Activated T-helper 17 cell treated with anti-CD3 and anti-CD28 coated beads, Interleukin-2, amount 50 U/mL, for 72 hours (primary cell): ENCODE measurements around the gene ZNF865. TPM values are rescaled to one million over a fixed set of nuclear protein-coding genes. Genes with fewer than 3 reads are reported as not detected.

Experiments used
- ATAC-seq: fragments of 150-1000 bp; cut with Tn5 transposase; replicated peaks from 2 replicates; pipeline ENCODE4 v1.10.0; 2021; ENCODE audit warnings: mild to moderate bottlenecking, moderate library complexity
- H3K27ac Mint-ChIP-seq: one replicate; pipeline ENCODE4 v1.8.0; 2022; ENCODE audit warnings: mixed read lengths
- H3K27me3 Mint-ChIP-seq: one replicate; pipeline ENCODE4 v1.8.0; 2022; ENCODE audit warnings: mixed read lengths
- H3K36me3 Mint-ChIP-seq: one replicate; pipeline ENCODE4 v1.8.0; 2022; ENCODE audit warnings: low read depth, mild to moderate bottlenecking, mixed read lengths
- H3K4me1 Mint-ChIP-seq: one replicate; pipeline ENCODE4 v1.8.0; 2022; ENCODE audit warnings: mixed read lengths
- H3K4me3 Mint-ChIP-seq: one replicate; pipeline ENCODE4 v1.8.0; 2022; ENCODE audit warnings: mild to moderate bottlenecking, mixed read lengths
- H3K9me3 Mint-ChIP-seq: one replicate; pipeline ENCODE4 v1.8.0; 2022; ENCODE audit warnings: mixed read lengths
- total RNA-seq, 2 donors: library from RNA; stranded (reverse); gene quantifications; one replicate each; pipeline ENCODE4 v1.2.3, GENCODE V29; 2022

Gene ZNF865
- total RNA-seq, 2 donors from 2014 or later: 11.9 to 13.2 TPM

- ATAC-seq: peak; percentile 16
- Mint-ChIP-seq H3K36me3 (peaks cover 79% of the 10 kb centered on the region), H3K4me1 (peaks cover 23% of the 10 kb centered on the region), H3K27me3 (no peaks in the 10 kb centered on the region), H3K4me3 (peak overlapping the region; percentile 93), H3K27ac (peak overlapping the region; percentile 99), H3K9me3 (no peaks in the 10 kb centered on the region)
Observed at GRCh38 chr19:55656988-55657747, 51.7 kb downstream of the ZNF865 start.

GRCh38 chr19:55658846-55659459 is 53.5 kb downstream of the ZNF865 start:
- H3K9me3 Mint-ChIP-seq: no peaks in the 10 kb centered on the region
- H3K36me3 Mint-ChIP-seq: peaks cover 89% of the 10 kb centered on the region
- H3K4me1 Mint-ChIP-seq: peaks cover 26% of the 10 kb centered on the region
- no peaks in the 10 kb centered on the region for H3K27me3 Mint-ChIP-seq
- peak overlapping the region; percentile 86 for H3K27ac Mint-ChIP-seq
- no peak for ATAC-seq
- peak overlapping the region; percentile 93 for H3K4me3 Mint-ChIP-seq

GRCh38 chr19:55659822-55660221 is 54.4 kb downstream of the ZNF865 start:
- H3K36me3 Mint-ChIP-seq: peaks cover 90% of the 10 kb centered on the region
- peak overlapping the region; percentile 86 for H3K27ac Mint-ChIP-seq
- H3K4me3 Mint-ChIP-seq: peak overlapping the region; percentile 93

GRCh38 chr19:55660404-55660803 is 55.0 kb downstream of the ZNF865 start:
- no peak for ATAC-seq
- Mint-ChIP-seq H3K4me1 (peaks cover 26% of the 10 kb centered on the region), H3K27me3 (no peaks in the 10 kb centered on the region), H3K9me3 (no peaks in the 10 kb centered on the region), H3K4me3 (no peak overlapping the region), H3K27ac (peak overlapping the region; percentile 86), H3K36me3 (peaks cover 92% of the 10 kb centered on the region)

More at GRCh38 chr19:55659822-55660221, 54.4 kb downstream of the ZNF865 start:
- no peak for ATAC-seq
- no peaks in the 10 kb centered on the region for H3K9me3 Mint-ChIP-seq
- peaks cover 26% of the 10 kb centered on the region for H3K4me1 Mint-ChIP-seq
- H3K27me3 Mint-ChIP-seq: no peaks in the 10 kb centered on the region

GRCh38 chr19:55660991-55661390 is 55.5 kb downstream of the ZNF865 start:
- Mint-ChIP-seq H3K36me3 (peaks cover 92% of the 10 kb centered on the region), H3K9me3 (no peaks in the 10 kb centered on the region), H3K4me3 (no peak overlapping the region), H3K4me1 (peaks cover 26% of the 10 kb centered on the region), H3K27ac (peak overlapping the region; percentile 86), H3K27me3 (no peaks in the 10 kb centered on the region)
- no peak for ATAC-seq

- no peak overlapping the region for H3K4me3 Mint-ChIP-seq
- ATAC-seq: no peak
- H3K27me3 Mint-ChIP-seq: no peaks in the 10 kb centered on the region
- H3K9me3 Mint-ChIP-seq: no peaks in the 10 kb centered on the region
- peak overlapping the region; percentile 67 for H3K27ac Mint-ChIP-seq
- H3K4me1 Mint-ChIP-seq: peaks cover 26% of the 10 kb centered on the region
- H3K36me3 Mint-ChIP-seq: peaks cover 92% of the 10 kb centered on the region
Observed at GRCh38 chr19:55661826-55662225, 56.4 kb downstream of the ZNF865 start.

- Mint-ChIP-seq H3K4me3 (no peak overlapping the region), H3K36me3 (peaks cover 100% of the 10 kb centered on the region), H3K9me3 (no peaks in the 10 kb centered on the region), H3K4me1 (peaks cover 18% of the 10 kb centered on the region), H3K27ac (peak overlapping the region; percentile 11), H3K27me3 (no peaks in the 10 kb centered on the region)
- no peak for ATAC-seq
Observed at GRCh38 chr19:55663846-55664536, 58.5 kb downstream of the ZNF865 start.

- no peak for ATAC-seq
- H3K4me3 Mint-ChIP-seq: no peak overlapping the region
- no peaks in the 10 kb centered on the region for H3K9me3 Mint-ChIP-seq
- peak overlapping the region; percentile 29 for H3K27ac Mint-ChIP-seq
- H3K4me1 Mint-ChIP-seq: peaks cover 16% of the 10 kb centered on the region
- no peaks in the 10 kb centered on the region for H3K27me3 Mint-ChIP-seq
- peaks cover 100% of the 10 kb centered on the region for H3K36me3 Mint-ChIP-seq
Observed at GRCh38 chr19:55666343-55667005, 61.0 kb downstream of the ZNF865 start.

Other genes starting within 250 kb of the ZNF865 start
- not detected for gene GARIN5B, start 242.4 kb upstream of the ZNF865 start, total RNA-seq
- gene IL11, start 235.2 kb upstream of the ZNF865 start, total RNA-seq: under 1 TPM; 0.15 to 0.95 TPM
- not detected for gene TMEM190, start 228.8 kb upstream of the ZNF865 start, total RNA-seq
- gene TMEM238, start 221.4 kb upstream of the ZNF865 start, total RNA-seq: 10 to 100 TPM in 1 of 2 donors, 1 to 10 TPM in 1; 7.2 to 11.5 TPM
- 1,000 to 10,000 TPM; 2,155 to 2,438 TPM for gene RPL28, start 219.7 kb upstream of the ZNF865 start, total RNA-seq
- gene UBE2S, start 197.9 kb upstream of the ZNF865 start, total RNA-seq: 100 to 1,000 TPM; 183 to 343 TPM
- under 1 TPM in 1 of 2 donors, not detected in 1; 0.11 TPM for gene SHISA7, start 162.3 kb upstream of the ZNF865 start, total RNA-seq
- gene ISOC2, start 144.0 kb upstream of the ZNF865 start, total RNA-seq: 10 to 100 TPM; 21.2 to 39.5 TPM
- gene C19orf85, start 140.9 kb upstream of the ZNF865 start, total RNA-seq: not detected
- gene ZNF628, start 129.0 kb upstream of the ZNF865 start, total RNA-seq: 10 to 100 TPM; 11.1 to 11.3 TPM
- 10 to 100 TPM in 1 of 2 donors, 1 to 10 TPM in 1; 7.1 to 12.3 TPM for gene NAT14, start 120.5 kb upstream of the ZNF865 start, total RNA-seq
- gene SSC5D, start 117.2 kb upstream of the ZNF865 start, total RNA-seq: under 1 TPM; 0.41 to 0.69 TPM
- gene SBK2, start 68.5 kb upstream of the ZNF865 start, total RNA-seq: not detected
- not detected for gene SBK3, start 60.1 kb upstream of the ZNF865 start, total RNA-seq
- gene ZNF579, start 24.8 kb upstream of the ZNF865 start, total RNA-seq: 1 to 10 TPM; 4.7 to 6.5 TPM
- 10 to 100 TPM in 1 of 2 donors, 1 to 10 TPM in 1; 8.7 to 12.9 TPM for gene FIZ1, start 6.1 kb upstream of the ZNF865 start, total RNA-seq
- 10 to 100 TPM; 20.1 to 25.3 TPM for gene ZNF524, start 5.4 kb upstream of the ZNF865 start, total RNA-seq
- 1 to 10 TPM; 4.6 to 5.3 TPM for gene ZNF784, start 18.9 kb downstream of the ZNF865 start, total RNA-seq
- 10 to 100 TPM; 21.9 to 22.2 TPM for gene ZNF580, start 35.4 kb downstream of the ZNF865 start, total RNA-seq
- 10 to 100 TPM; 26.4 to 35.6 TPM for gene ZNF581, start 38.0 kb downstream of the ZNF865 start, total RNA-seq
- gene CCDC106, start 42.6 kb downstream of the ZNF865 start, total RNA-seq: 1 to 10 TPM; 2.4 to 2.6 TPM
- 100 to 1,000 TPM; 254 to 333 TPM for gene U2AF2, start 49.4 kb downstream of the ZNF865 start, total RNA-seq
- 10 to 100 TPM; 29.2 to 45.1 TPM for gene EPN1, start 69.6 kb downstream of the ZNF865 start, total RNA-seq
- gene NLRP9, start 132.8 kb downstream of the ZNF865 start, total RNA-seq: not detected
- gene RFPL4A, start 153.4 kb downstream of the ZNF865 start, total RNA-seq: not detected
- gene RFPL4AL1, start 163.5 kb downstream of the ZNF865 start, total RNA-seq: not detected
- gene NLRP11, start 226.4 kb downstream of the ZNF865 start, total RNA-seq: under 1 TPM in 1 of 2 donors, not detected in 1; 0.11 TPM
- gene NLRP4, start 230.9 kb downstream of the ZNF865 start, total RNA-seq: not detected